Activated CD8-positive, alpha-beta T cell treated with anti-CD3 and anti-CD28 coated beads for 36 hours (primary cell): Measurements from ENCODE around the gene UBE2M. TPM values are rescaled to one million over a fixed set of nuclear protein-coding genes. Genes with fewer than 3 reads are reported as not detected.

Source experiments
- ATAC-seq: fragments of 200-7000 bp; cut with Tn5 transposase; one replicate; pipeline ENCODE4 v1.10.0; 2021; ENCODE audit warnings: mild to moderate bottlenecking, moderate library complexity
- CTCF ChIA-PET: fragments of 350-600 bp; sonication (Branson Sonifier 250); formaldehyde crosslinking; loops from one replicate; lab custom pipeline; 2021; ENCODE audit warnings: antibody characterized with exemption; lab: Charles Lee
- POLR2A ChIA-PET: fragments of 350-600 bp; sonication (Branson Sonifier 250); formaldehyde crosslinking; loops from one replicate; lab custom pipeline; 2021; ENCODE audit warnings: antibody characterized with exemption; lab: Charles Lee
- DNase-seq: peaks from one replicate; pipeline ENCODE4 v3.0.0-alpha.2; 2020
- H3K27ac Mint-ChIP-seq: one replicate; pipeline ENCODE4 v1.8.0; 2021; ENCODE audit warnings: mild to moderate bottlenecking, mixed read lengths
- H3K27me3 Mint-ChIP-seq: one replicate; pipeline ENCODE4 v1.8.0; 2021; ENCODE audit warnings: mixed read lengths
- H3K36me3 Mint-ChIP-seq: one replicate; pipeline ENCODE4 v1.8.0; 2021; ENCODE audit warnings: low read depth, mixed read lengths
- H3K4me1 Mint-ChIP-seq: one replicate; pipeline ENCODE4 v1.8.0; 2021; ENCODE audit warnings: low read depth, mixed read lengths
- H3K4me3 Mint-ChIP-seq: one replicate; pipeline ENCODE4 v1.8.0; 2021; ENCODE audit warnings: mild to moderate bottlenecking, moderate library complexity, mixed read lengths
- H3K9me3 Mint-ChIP-seq: one replicate; pipeline ENCODE4 v1.8.0; 2021; ENCODE audit warnings: mixed read lengths
- CTCF ChIP-seq: fragments of 200-600 bp; IDR thresholded peaks from one replicate; pipeline ENCODE4 v1.8.0; 2022; ENCODE audit warnings: antibody characterized with exemption, mild to moderate bottlenecking
- intact Hi-C: fragments of 100-400 bp; cut with micrococcal nuclease; formaldehyde crosslinking; loops from one replicate; pipeline ENCODE4 v1.10.0; 2022
- total RNA-seq, 2 experiments: library from RNA; stranded (reverse); gene quantifications; one replicate each; pipeline ENCODE4 v1.2.3, GENCODE V29; 2021

UBE2M gene
- total RNA-seq, 2 experiments from 2014 or later, result 107 to 114 TPM

DNA sequence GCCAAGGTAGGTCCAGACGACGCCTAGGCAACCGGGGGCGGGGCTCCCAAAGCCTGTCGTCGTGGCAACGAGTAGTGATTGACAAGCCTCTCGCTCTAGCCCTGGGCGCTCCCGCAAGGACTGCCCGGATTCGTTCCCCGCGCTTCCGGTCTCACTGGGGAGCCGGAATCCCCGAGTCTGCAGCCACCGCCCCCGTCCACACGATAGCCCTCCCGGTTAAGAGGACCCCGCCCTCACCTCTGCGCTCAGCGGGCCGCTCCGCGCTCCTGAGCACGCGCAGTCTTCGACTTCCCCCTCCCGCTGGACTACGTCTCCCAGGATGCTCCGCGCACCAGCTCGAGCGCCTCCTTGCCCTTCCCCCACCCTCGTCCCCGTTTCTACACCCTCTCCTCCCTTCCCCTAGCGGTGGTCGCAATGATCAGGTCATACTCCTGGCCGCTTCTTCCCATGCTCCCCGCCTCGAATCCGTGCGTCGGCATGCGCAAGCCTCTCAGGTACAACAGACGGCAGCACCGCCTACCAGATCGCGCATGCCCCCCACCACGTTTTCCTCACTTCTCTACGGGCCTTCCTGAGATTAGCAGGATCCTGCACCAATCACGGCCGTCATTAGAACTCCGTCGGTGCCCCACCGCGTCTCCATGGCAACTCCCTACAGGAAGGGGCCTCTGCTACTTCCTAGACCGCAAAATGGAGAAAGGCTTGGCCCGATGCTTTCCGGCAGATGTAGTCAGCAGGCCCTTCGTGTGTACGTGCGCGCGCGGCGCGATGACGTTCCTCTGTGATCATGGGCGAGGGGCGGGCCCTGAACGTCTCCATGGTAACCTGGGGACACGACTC lies 14.6 kb upstream of the UBE2M start, which contains the start of gene MZF1:
MZF1 (minus strand) TSS at position 518 of the 840 bp plus-strand sequence. CDS start 1,946 bp downstream, outside the sequence.
- intact Hi-C loops, result no loop called here
- DNase-seq (peak; percentile 100), ATAC-seq (peak; percentile 68)
- Mint-ChIP-seq H3K36me3 (peaks cover 18% of the 10 kb centered on the region), H3K27ac (peak within 1 kb of the TSS; percentile 100), H3K9me3 (no peaks in the 10 kb centered on the region), H3K4me1 (peaks cover 42% of the 10 kb centered on the region), H3K4me3 (peak within 1 kb of the TSS; percentile 84), H3K27me3 (no peaks in the 10 kb centered on the region)
- ChIA-PET CTCF (interaction anchor here (1.0 kb wide), 1 partner anchor 9 kb away, joined by 3 read pairs; no protein-coding TSS in a partner anchor), POLR2A (interaction anchor here (0.9 to 3.8 kb wide), 4 partner anchors 11 to 27 kb away, joined by 3 to 29 read pairs (median 8); partner anchors contain the start of gene CHMP2A)
- TF ChIP-seq CTCF, result no peak

GRCh38 chr19:58572026-58572817 lies 13.8 kb upstream of the UBE2M start:
- intact Hi-C loops, result no loop called here
- ChIA-PET POLR2A (interaction anchor here (0.7 to 3.8 kb wide), 8 partner anchors 9 to 29 kb away, joined by 3 to 29 read pairs (median 6); partner anchors contain the start of gene CHMP2A), CTCF (interaction anchor here (1.0 to 1.6 kb wide), 2 partner anchors 8 to 10 kb away, joined by 3 to 4 read pairs; no protein-coding TSS in a partner anchor)
- no peaks in the 10 kb centered on the region for H3K27me3 Mint-ChIP-seq
- peaks cover 21% of the 10 kb centered on the region for H3K36me3 Mint-ChIP-seq
- peaks cover 36% of the 10 kb centered on the region for H3K4me1 Mint-ChIP-seq
- H3K27ac Mint-ChIP-seq, result peak overlapping the region; percentile 100
- ATAC-seq (no peak), DNase-seq (no peak)
- no peak for TF ChIP-seq CTCF
- peak overlapping the region; percentile 84 for H3K4me3 Mint-ChIP-seq
- no peaks in the 10 kb centered on the region for H3K9me3 Mint-ChIP-seq

- CTCF ChIA-PET, result interaction anchor here (1.6 kb wide), 1 partner anchor 9 kb away, joined by 4 read pairs; no protein-coding TSS in a partner anchor
- DNase-seq (no peak), ATAC-seq (no peak)
- Mint-ChIP-seq H3K4me1 (peaks cover 35% of the 10 kb centered on the region), H3K9me3 (no peaks in the 10 kb centered on the region), H3K27ac (peak overlapping the region; percentile 100), H3K36me3 (peaks cover 22% of the 10 kb centered on the region), H3K27me3 (no peaks in the 10 kb centered on the region), H3K4me3 (peak overlapping the region; percentile 84)
- POLR2A ChIA-PET, result interaction anchor here (0.7 to 3.8 kb wide), 8 partner anchors 9 to 28 kb away, joined by 3 to 29 read pairs (median 6); partner anchors contain the start of gene CHMP2A
- TF ChIP-seq CTCF, result no peak
- intact Hi-C loops, result no loop called here
These were observed 13.2 kb upstream of the UBE2M start for GRCh38 chr19:58571575-58571947.

- no peaks in the 10 kb centered on the region for H3K27me3 Mint-ChIP-seq
- H3K27ac Mint-ChIP-seq, result no peak overlapping the region
- peaks cover 32% of the 10 kb centered on the region for H3K4me1 Mint-ChIP-seq
- no peak for TF ChIP-seq CTCF
- no peaks in the 10 kb centered on the region for H3K9me3 Mint-ChIP-seq
- no peak overlapping the region for H3K4me3 Mint-ChIP-seq
- ChIA-PET CTCF (interaction anchor here (1.6 kb wide), 1 partner anchor 9 kb away, joined by 4 read pairs; no protein-coding TSS in a partner anchor), POLR2A (interaction anchor here (0.8 to 3.8 kb wide), 6 partner anchors 9 to 28 kb away, joined by 3 to 29 read pairs (median 6); partner anchors contain the start of gene CHMP2A)
- H3K36me3 Mint-ChIP-seq, result peaks cover 23% of the 10 kb centered on the region
- no peak for ATAC-seq
- intact Hi-C loops, result no loop called here
- no peak for DNase-seq
These were observed 12.6 kb upstream of the UBE2M start for GRCh38 chr19:58570770-58571574.
